ENCODE results near the gene POPDC2. TPM values are rescaled to one million over a fixed set of nuclear protein-coding genes. Genes with fewer than 3 reads are reported as not detected.

Gene POPDC2
- total RNA-seq, 2 donors from 2014 or later: 679 to 853 TPM

GRCh38 chr3:119602676-119603075, 57.7 kb downstream of the POPDC2 start:
- H3K4me1 ChIP-seq: peaks cover 0 to 46% of the 10 kb centered on the region in 2 donors
- no peak overlapping the region for H3K4me3 ChIP-seq
- no peak for TF ChIP-seq CTCF (IDR thresholded peaks at IDR 0.05)
- H3K9me3 ChIP-seq: no peaks in the 10 kb centered on the region
- H3K27ac ChIP-seq: no peak overlapping the region
- H3K36me3 ChIP-seq: no peaks in the 10 kb centered on the region
- H3K27me3 ChIP-seq: no peaks in the 10 kb centered on the region
- no peak for DNase-seq (ENCODE audit: low spot score)

GRCh38 chr3:119601154-119601553, 59.2 kb downstream of the POPDC2 start:
- H3K9me3 ChIP-seq: no peaks in the 10 kb centered on the region
- H3K4me3 ChIP-seq: no peak overlapping the region
- H3K4me1 ChIP-seq: peaks cover 0 to 60% of the 10 kb centered on the region in 2 donors
- no peak for TF ChIP-seq CTCF (IDR thresholded peaks at IDR 0.05)
- no peak for DNase-seq (ENCODE audit: low spot score)
- peak overlapping the region; percentile 56 to 81 for H3K27ac ChIP-seq
- H3K36me3 ChIP-seq: no peaks in the 10 kb centered on the region
- H3K27me3 ChIP-seq: no peaks in the 10 kb centered on the region

GRCh38 chr3:119600732-119601131, 59.7 kb downstream of the POPDC2 start:
- peak overlapping the region; percentile 56 to 81 for H3K27ac ChIP-seq
- no peaks in the 10 kb centered on the region for H3K27me3 ChIP-seq
- DNase-seq (ENCODE audit: low spot score): no peak
- TF ChIP-seq CTCF (IDR thresholded peaks at IDR 0.05): peak; percentile 45 to 72
- H3K4me1 ChIP-seq: peaks cover 0 to 64% of the 10 kb centered on the region in 2 donors
- H3K9me3 ChIP-seq: no peaks in the 10 kb centered on the region
- no peaks in the 10 kb centered on the region for H3K36me3 ChIP-seq
- H3K4me3 ChIP-seq: no peak overlapping the region

GRCh38 chr3:119599558-119600174, 60.7 kb downstream of the POPDC2 start:
- TF ChIP-seq CTCF (IDR thresholded peaks at IDR 0.05): no peak
- no peaks in the 10 kb centered on the region for H3K36me3 ChIP-seq
- H3K4me1 ChIP-seq: peaks cover 0 to 71% of the 10 kb centered on the region in 2 donors
- H3K4me3 ChIP-seq: no peak overlapping the region
- H3K27ac ChIP-seq: peak overlapping the region; percentile 56 to 81
- DNase-seq (ENCODE audit: low spot score): no peak
- no peaks in the 10 kb centered on the region for H3K9me3 ChIP-seq
- no peaks in the 10 kb centered on the region for H3K27me3 ChIP-seq

- peak overlapping the region; percentile 56 to 81 for H3K27ac ChIP-seq
- no peaks in the 10 kb centered on the region for H3K9me3 ChIP-seq
- H3K4me1 ChIP-seq: peaks cover 0 to 71% of the 10 kb centered on the region in 2 donors
- no peak for DNase-seq (ENCODE audit: low spot score)
- no peak for TF ChIP-seq CTCF (IDR thresholded peaks at IDR 0.05)
- H3K36me3 ChIP-seq: no peaks in the 10 kb centered on the region
- no peaks in the 10 kb centered on the region for H3K27me3 ChIP-seq
- no peak overlapping the region for H3K4me3 ChIP-seq
Observed at GRCh38 chr3:119598410-119599098, 61.8 kb downstream of the POPDC2 start.

Measured in right atrium auricular region (tissue), 2 donors.